ENCODE data around the gene MRPL57. TPM values are rescaled to one million over a fixed set of nuclear protein-coding genes. Genes with fewer than 3 reads are reported as not detected.
"Not testable (repeated sequence)": the region's sequence is repeated elsewhere in the genome, so short reads cannot be mapped to it uniquely, and the experiment has no call there.

Gene MRPL57
- polyA plus RNA-seq: 10 to 100 TPM; 30.4 to 50.7 (median 44.3) TPM

GRCh38 chr13:21176215-21176981 lies at the start of gene MRPL57, which contains the start of gene SKA3:
Gene MRPL57 (plus strand): TSS chr13:21176658. CDS start chr13:21176917, 259 bp downstream.
Gene SKA3 (minus strand): TSS chr13:21176552. CDS start chr13:21176477, 75 bp downstream.
- no peaks in the 10 kb centered on the region for H3K9me3 Mint-ChIP-seq

GRCh38 chr13:21130116-21130515 lies 46.3 kb upstream of the MRPL57 start:
- Mint-ChIP-seq H3K27ac (no peak overlapping the region), H3K4me1 (peaks cover 8 to 9% of the 10 kb centered on the region in 2 donors), H3K9me3 (no peaks in the 10 kb centered on the region), H3K36me3 (no peaks in the 10 kb centered on the region), H3K4me3 (no peak overlapping the region), H3K27me3 (ENCODE audit: low read depth in 3 of 3) (peaks cover 0 to 8% (median under 1%) of the 10 kb centered on the region in 3 donors)
- DNase-seq: no peak

More at GRCh38 chr13:21176215-21176981, at the start of gene MRPL57, which contains the start of gene SKA3:
- Mint-ChIP-seq H3K27ac (peak within 1 kb of the TSS; percentile 83 to 97 (median 94)), H3K4me1 (peaks cover 20 to 26% of the 10 kb centered on the region in 2 donors), H3K4me3 (peak within 1 kb of the TSS; percentile 94 to 99 (median 96)), H3K27me3 (ENCODE audit: low read depth in 3 of 3) (peaks cover 2 to 10% (median 6%) of the 10 kb centered on the region in 3 donors), H3K36me3 (no peaks in the 10 kb centered on the region)
- peak; percentile 93 to 95 (median 94) for DNase-seq

GRCh38 chr13:21133077-21133476 lies 43.4 kb upstream of the MRPL57 start:
- Mint-ChIP-seq H3K36me3 (no peaks in the 10 kb centered on the region), H3K4me3 (no peak overlapping the region), H3K27me3 (ENCODE audit: low read depth in 3 of 3) (peaks cover 0 to 9% (median 3%) of the 10 kb centered on the region in 3 donors), H3K4me1 (peaks cover 8 to 9% of the 10 kb centered on the region in 2 donors), H3K9me3 (no peaks in the 10 kb centered on the region), H3K27ac (no peak overlapping the region)
- no peak for DNase-seq

GRCh38 chr13:21134475-21134874 lies 42.0 kb upstream of the MRPL57 start:
- Mint-ChIP-seq H3K4me3 (no peak overlapping the region), H3K4me1 (peaks cover 10 to 14% of the 10 kb centered on the region in 2 donors), H3K27me3 (ENCODE audit: low read depth in 3 of 3) (peaks cover 0 to 9% (median 3%) of the 10 kb centered on the region in 3 donors), H3K36me3 (no peaks in the 10 kb centered on the region), H3K9me3 (no peaks in the 10 kb centered on the region), H3K27ac (no peak overlapping the region)
- no peak for DNase-seq

- not testable (repeated sequence) for H3K36me3 Mint-ChIP-seq, DNase-seq, H3K27ac Mint-ChIP-seq, H3K9me3 Mint-ChIP-seq, H3K4me3 Mint-ChIP-seq
- Mint-ChIP-seq H3K4me1 (peaks cover 23 to 26% of the 10 kb centered on the region in 2 donors), H3K27me3 (ENCODE audit: low read depth in 3 of 3) (peaks cover 4 to 20% (median 10%) of the 10 kb centered on the region in 3 donors)
Measured at GRCh38 chr13:21135833-21136232, 40.6 kb upstream of the MRPL57 start.

- no peak for DNase-seq
- Mint-ChIP-seq H3K27me3 (ENCODE audit: low read depth in 3 of 3) (peaks cover 4 to 22% (median 14%) of the 10 kb centered on the region in 3 donors), H3K27ac (no peak overlapping the region), H3K36me3 (peaks cover 5 to 6% (median 6%) of the 10 kb centered on the region in 3 donors), H3K4me1 (peaks cover 35 to 37% of the 10 kb centered on the region in 2 donors), H3K9me3 (no peaks in the 10 kb centered on the region), H3K4me3 (no peak overlapping the region)
Measured at GRCh38 chr13:21137696-21138095, 38.8 kb upstream of the MRPL57 start.

- no peaks in the 10 kb centered on the region for H3K9me3 Mint-ChIP-seq
- H3K4me1 Mint-ChIP-seq: peaks cover 41% of the 10 kb centered on the region in 2 donors
- peak overlapping the region; percentile 29 to 67 (median 50) for H3K27ac Mint-ChIP-seq
- peaks cover 4 to 20% (median 14%) of the 10 kb centered on the region in 3 donors for H3K27me3 Mint-ChIP-seq (ENCODE audit: low read depth in 3 of 3)
- H3K4me3 Mint-ChIP-seq: peak overlapping the region; percentile 52 to 100 (median 69)
- no peak for DNase-seq
- peaks cover 5 to 10% (median 6%) of the 10 kb centered on the region in 3 donors for H3K36me3 Mint-ChIP-seq
Measured at GRCh38 chr13:21138561-21138960, 37.9 kb upstream of the MRPL57 start.

- DNase-seq: no peak
- Mint-ChIP-seq H3K27me3 (ENCODE audit: low read depth in 3 of 3) (peaks cover 4 to 20% (median 14%) of the 10 kb centered on the region in 3 donors), H3K27ac (peak overlapping the region; percentile 97 to 100 (median 98)), H3K4me1 (peaks cover 40 to 41% of the 10 kb centered on the region in 2 donors), H3K9me3 (no peaks in the 10 kb centered on the region), H3K36me3 (peaks cover 5 to 10% (median 6%) of the 10 kb centered on the region in 3 donors), H3K4me3 (peak overlapping the region; percentile 98 to 100 (median 98))
Measured at GRCh38 chr13:21139374-21139773, 37.1 kb upstream of the MRPL57 start.

GRCh38 chr13:21142766-21143165 lies 33.7 kb upstream of the MRPL57 start:
- no peaks in the 10 kb centered on the region for H3K9me3 Mint-ChIP-seq
- peak overlapping the region; percentile 28 to 67 (median 40) for H3K4me3 Mint-ChIP-seq
- no peak for DNase-seq
- peaks cover 6 to 21% (median 11%) of the 10 kb centered on the region in 3 donors for H3K36me3 Mint-ChIP-seq
- peaks cover 4 to 16% (median 11%) of the 10 kb centered on the region in 3 donors for H3K27me3 Mint-ChIP-seq (ENCODE audit: low read depth in 3 of 3)
- peak overlapping the region in 5 of 6 donors; percentile 58 to 79 (median 76) for H3K27ac Mint-ChIP-seq
- H3K4me1 Mint-ChIP-seq: peaks cover 48 to 49% of the 10 kb centered on the region in 2 donors

- H3K36me3 Mint-ChIP-seq: peaks cover 3 to 18% (median 7%) of the 10 kb centered on the region in 3 donors
- peak overlapping the region in 4 of 6 donors; percentile 5 to 41 (median 10) for H3K27ac Mint-ChIP-seq
- H3K4me3 Mint-ChIP-seq: no peak overlapping the region
- H3K27me3 Mint-ChIP-seq (ENCODE audit: low read depth in 3 of 3): peaks cover 2 to 3% (median 2%) of the 10 kb centered on the region in 3 donors
- H3K4me1 Mint-ChIP-seq: peaks cover 19 to 21% of the 10 kb centered on the region in 2 donors
- H3K9me3 Mint-ChIP-seq: no peaks in the 10 kb centered on the region
- DNase-seq: no peak
Measured at GRCh38 chr13:21147827-21148226, 28.6 kb upstream of the MRPL57 start.

GRCh38 chr13:21148557-21149258 lies 27.8 kb upstream of the MRPL57 start:
- Mint-ChIP-seq H3K4me1 (peaks cover 10 to 12% of the 10 kb centered on the region in 2 donors), H3K9me3 (no peaks in the 10 kb centered on the region), H3K36me3 (peaks cover 3 to 15% (median 7%) of the 10 kb centered on the region in 3 donors), H3K27me3 (ENCODE audit: low read depth in 3 of 3) (peaks cover 2 to 3% (median 2%) of the 10 kb centered on the region in 3 donors), H3K27ac (peak overlapping the region in 2 of 6 donors; percentile 1 to 29), H3K4me3 (no peak overlapping the region)
- DNase-seq: no peak

GRCh38 chr13:21149568-21149967 lies 26.9 kb upstream of the MRPL57 start:
- Mint-ChIP-seq H3K4me3 (no peak overlapping the region), H3K4me1 (peaks cover 5 to 6% of the 10 kb centered on the region in 2 donors), H3K36me3 (peaks cover 3 to 15% (median 7%) of the 10 kb centered on the region in 3 donors), H3K9me3 (no peaks in the 10 kb centered on the region), H3K27ac (peak overlapping the region in 1 of 6 donors; percentile 29), H3K27me3 (ENCODE audit: low read depth in 3 of 3) (peaks cover 2 to 3% (median 2%) of the 10 kb centered on the region in 3 donors)
- no peak for DNase-seq

- H3K36me3 Mint-ChIP-seq: peaks cover 3 to 15% (median 7%) of the 10 kb centered on the region in 3 donors
- no peak for DNase-seq
- peak overlapping the region in 2 of 6 donors; percentile 19 to 28 for H3K27ac Mint-ChIP-seq
- no peak overlapping the region for H3K4me3 Mint-ChIP-seq
- peaks cover 2 to 3% (median 2%) of the 10 kb centered on the region in 3 donors for H3K27me3 Mint-ChIP-seq (ENCODE audit: low read depth in 3 of 3)
- H3K4me1 Mint-ChIP-seq: peaks cover under 1 to 3% of the 10 kb centered on the region in 2 donors
- H3K9me3 Mint-ChIP-seq: no peaks in the 10 kb centered on the region
Measured at GRCh38 chr13:21150013-21150412, 26.4 kb upstream of the MRPL57 start.

Data from immature natural killer cell (primary cell).